NCI-H526 treated with DMSO at 0.1 percent for 48 hours (cell line): Measurements from ENCODE around the gene OPRD1.
A peak's percentile ranks its signal among the peaks of the same experiment; 100 is the strongest.
"Not testable (repeated sequence)": the region's sequence is repeated elsewhere in the genome, so short reads cannot be mapped to it uniquely, and the experiment has no call there.

Experiments
- DNase-seq: peaks from one replicate; lab custom pipeline; 2025; lab: John Stamatoyannopoulos, UW

Gene OPRD1

GRCh38 chr1:28811766-28812668, at the start of gene OPRD1:
Gene OPRD1 (plus strand): TSS chr1:28812170. CDS start chr1:28812384, 214 bp downstream.
- peak; percentile 10 for DNase-seq

- no peak for DNase-seq
Measured at GRCh38 chr1:28766532-28767183, 45.3 kb upstream of the OPRD1 start.

- DNase-seq: no peak
Measured at GRCh38 chr1:28770601-28771165, 41.3 kb upstream of the OPRD1 start.

- not testable (repeated sequence) for DNase-seq
Measured at GRCh38 chr1:28771921-28772320, 40.0 kb upstream of the OPRD1 start.

- DNase-seq: no peak
Measured at GRCh38 chr1:28773105-28773504, 38.9 kb upstream of the OPRD1 start.

- peak; percentile 64 for DNase-seq
Measured at GRCh38 chr1:28775121-28775942, 36.6 kb upstream of the OPRD1 start.

GRCh38 chr1:28776341-28776740, 35.6 kb upstream of the OPRD1 start:
- DNase-seq: no peak

GRCh38 chr1:28778021-28778420, 33.9 kb upstream of the OPRD1 start:
- DNase-seq: no peak

- no peak for DNase-seq
Measured at GRCh38 chr1:28779751-28780408, 32.1 kb upstream of the OPRD1 start.

GRCh38 chr1:28781305-28781704, 30.7 kb upstream of the OPRD1 start:
- no peak for DNase-seq

- DNase-seq: no peak
Measured at GRCh38 chr1:28782011-28782410, 30.0 kb upstream of the OPRD1 start.

- DNase-seq: no peak
Measured at GRCh38 chr1:28783363-28783762, 28.6 kb upstream of the OPRD1 start.

- no peak for DNase-seq
Measured at GRCh38 chr1:28789412-28789811, 22.6 kb upstream of the OPRD1 start.

- no peak for DNase-seq
Measured at GRCh38 chr1:28789816-28790215, 22.2 kb upstream of the OPRD1 start.

- DNase-seq: no peak
Measured at GRCh38 chr1:28790377-28791035, 21.5 kb upstream of the OPRD1 start.

GRCh38 chr1:28791929-28792328, 20.0 kb upstream of the OPRD1 start:
- DNase-seq: not testable (repeated sequence)

- no peak for DNase-seq
Measured at GRCh38 chr1:28792644-28793121, 19.3 kb upstream of the OPRD1 start.

GRCh38 chr1:28794582-28794981, 17.4 kb upstream of the OPRD1 start:
- not testable (repeated sequence) for DNase-seq

GRCh38 chr1:28796352-28797211, 15.4 kb upstream of the OPRD1 start:
- no peak for DNase-seq

- DNase-seq: no peak
Measured at GRCh38 chr1:28800324-28800723, 11.6 kb upstream of the OPRD1 start.
